WERI-Rb-1 (cell line): Measurements from ENCODE around the gene HLA-F.

Experiments used
- DNase-seq: peaks from one replicate; pipeline ENCODE4 v3.0.0-alpha.2; 2020
- H3K27ac ChIP-seq: fragments of 250-450 bp; sonication (Bioruptor Pico); 2 replicates; pipeline ENCODE4 v1.5.1; 2020; ENCODE audit warnings: mild to moderate bottlenecking, moderate library complexity
- H3K27me3 ChIP-seq: fragments of 250-450 bp; sonication (Bioruptor Pico); 2 replicates; pipeline ENCODE4 v1.5.1; 2021; ENCODE audit warnings: mild to moderate bottlenecking, low read depth, moderate library complexity; ENCODE audit not compliant: insufficient read depth, severe bottlenecking
- H3K36me3 ChIP-seq: fragments of 250-450 bp; sonication (Bioruptor Pico); 2 replicates; pipeline ENCODE4 v1.5.1; 2020; ENCODE audit warnings: mild to moderate bottlenecking, moderate library complexity
- H3K4me3 ChIP-seq: 2 replicates; pipeline ENCODE4 v1.5.1; 2011; ENCODE audit warnings: low read depth, mild to moderate bottlenecking, control low read depth, low read length
- H3K9me3 ChIP-seq: fragments of 250-450 bp; sonication (Bioruptor Pico); 2 replicates; pipeline ENCODE4 v1.5.1; 2021; ENCODE audit warnings: mild to moderate bottlenecking, moderate library complexity; ENCODE audit not compliant: severe bottlenecking
- TF ChIP-seq, protein P1 (sequence below): IDR thresholded peaks from 2 replicates; pipeline ENCODE4 v1.5.1; 2011; ENCODE audit warnings: low read depth, mild to moderate bottlenecking, control low read depth, inconsistent platforms, low read length

Gene HLA-F

GRCh38 chr6:29726571-29727194, 3.4 kb downstream of the HLA-F start:
- TF ChIP-seq, protein P1, sequence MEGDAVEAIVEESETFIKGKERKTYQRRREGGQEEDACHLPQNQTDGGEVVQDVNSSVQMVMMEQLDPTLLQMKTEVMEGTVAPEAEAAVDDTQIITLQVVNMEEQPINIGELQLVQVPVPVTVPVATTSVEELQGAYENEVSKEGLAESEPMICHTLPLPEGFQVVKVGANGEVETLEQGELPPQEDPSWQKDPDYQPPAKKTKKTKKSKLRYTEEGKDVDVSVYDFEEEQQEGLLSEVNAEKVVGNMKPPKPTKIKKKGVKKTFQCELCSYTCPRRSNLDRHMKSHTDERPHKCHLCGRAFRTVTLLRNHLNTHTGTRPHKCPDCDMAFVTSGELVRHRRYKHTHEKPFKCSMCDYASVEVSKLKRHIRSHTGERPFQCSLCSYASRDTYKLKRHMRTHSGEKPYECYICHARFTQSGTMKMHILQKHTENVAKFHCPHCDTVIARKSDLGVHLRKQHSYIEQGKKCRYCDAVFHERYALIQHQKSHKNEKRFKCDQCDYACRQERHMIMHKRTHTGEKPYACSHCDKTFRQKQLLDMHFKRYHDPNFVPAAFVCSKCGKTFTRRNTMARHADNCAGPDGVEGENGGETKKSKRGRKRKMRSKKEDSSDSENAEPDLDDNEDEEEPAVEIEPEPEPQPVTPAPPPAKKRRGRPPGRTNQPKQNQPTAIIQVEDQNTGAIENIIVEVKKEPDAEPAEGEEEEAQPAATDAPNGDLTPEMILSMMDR: no peak
- DNase-seq: no peak
- no peaks in the 10 kb centered on the region for H3K27me3 ChIP-seq
- H3K36me3 ChIP-seq: no peaks in the 10 kb centered on the region
- H3K9me3 ChIP-seq: no peaks in the 10 kb centered on the region
- no peak overlapping the region for H3K4me3 ChIP-seq
- no peak overlapping the region for H3K27ac ChIP-seq

DNA sequence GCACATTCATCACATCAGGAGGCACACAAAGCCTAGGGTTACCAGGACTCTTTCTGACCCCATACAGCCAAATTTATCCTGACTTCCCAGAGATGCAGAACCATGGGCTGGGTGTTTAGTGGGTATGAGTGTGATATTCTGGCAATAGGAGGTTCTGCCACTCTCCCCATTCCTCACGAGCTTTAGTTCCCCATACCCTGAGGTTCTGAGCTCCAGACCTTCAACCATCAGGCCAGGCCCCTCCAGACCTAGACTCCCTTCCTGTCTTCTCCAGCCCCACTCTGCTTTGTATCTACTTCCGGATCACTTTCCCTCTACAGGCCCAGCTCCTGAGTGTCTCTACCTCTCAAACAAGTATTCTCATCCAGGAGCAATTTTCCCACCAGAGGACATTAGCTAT, 4.4 kb downstream of the HLA-F start:
- TF ChIP-seq, protein P1: no peak

DNA sequence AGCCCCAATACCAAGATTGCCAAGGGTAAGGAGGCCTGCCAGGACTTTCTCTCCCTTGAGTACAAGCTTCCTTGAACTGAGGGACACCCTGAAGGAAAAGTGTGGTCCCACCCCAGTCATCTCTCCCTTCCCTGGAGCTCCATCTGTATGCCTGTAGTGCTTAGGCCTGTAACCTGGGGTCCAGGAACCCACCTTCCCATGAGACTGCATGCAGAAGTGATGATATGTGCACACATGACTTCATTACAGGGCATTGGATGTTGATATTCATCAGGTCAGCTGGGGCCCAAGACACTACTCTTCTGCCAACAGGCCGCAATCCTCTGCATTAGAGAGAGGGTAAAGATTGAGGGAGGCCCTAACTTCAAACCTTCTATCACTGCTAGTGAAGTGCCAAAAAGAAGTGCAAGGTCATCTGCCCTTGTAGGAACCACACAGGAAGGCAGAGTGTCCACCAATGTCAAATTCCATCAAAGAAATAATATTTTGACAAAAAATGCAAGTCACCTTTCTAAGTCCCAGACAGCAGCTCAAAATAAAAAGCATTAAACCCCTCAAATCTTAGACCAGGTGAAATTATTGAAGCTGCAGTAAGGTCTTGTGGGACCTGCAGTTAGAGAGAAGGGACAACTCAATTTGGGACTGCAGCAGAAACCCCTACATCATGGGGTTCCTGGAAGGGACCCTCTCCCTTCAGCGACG, 5.1 kb downstream of the HLA-F start:
- DNase-seq: no peak
- Histone ChIP-seq H3K27ac (no peak overlapping the region), H3K36me3 (no peaks in the 10 kb centered on the region), H3K4me3 (no peak overlapping the region), H3K27me3 (no peaks in the 10 kb centered on the region), H3K9me3 (no peaks in the 10 kb centered on the region)
- TF ChIP-seq, protein P1: no peak

More for the DNA sequence above, 4.4 kb downstream of the HLA-F start:
- H3K36me3 ChIP-seq: no peaks in the 10 kb centered on the region
- H3K27ac ChIP-seq: no peak overlapping the region
- H3K4me3 ChIP-seq: no peak overlapping the region
- no peaks in the 10 kb centered on the region for H3K27me3 ChIP-seq
- no peaks in the 10 kb centered on the region for H3K9me3 ChIP-seq
- DNase-seq: no peak

DNA sequence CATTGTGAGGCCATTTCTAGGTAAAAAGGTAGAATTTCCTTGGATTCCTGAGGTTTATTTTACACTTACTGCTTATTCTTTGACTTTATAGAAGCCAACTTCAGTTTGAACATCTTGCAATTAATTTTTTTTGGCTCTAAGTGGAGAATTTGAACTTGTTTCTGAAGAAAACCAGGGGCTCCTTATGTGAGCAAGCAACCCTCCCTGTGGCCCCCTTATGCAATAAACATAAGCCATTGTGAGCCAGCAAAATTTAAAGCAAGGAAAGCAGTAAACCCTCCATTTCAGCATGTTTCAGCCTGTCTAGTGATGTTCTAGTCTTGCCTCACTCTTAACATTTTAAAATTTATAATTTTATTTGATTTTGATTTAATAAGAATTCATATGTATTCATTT, 5.6 kb downstream of the HLA-F start:
- Histone ChIP-seq H3K36me3 (no peaks in the 10 kb centered on the region), H3K27me3 (no peaks in the 10 kb centered on the region), H3K4me3 (no peak overlapping the region), H3K27ac (no peak overlapping the region), H3K9me3 (no peaks in the 10 kb centered on the region)
- TF ChIP-seq, protein P1: no peak
- no peak for DNase-seq

- Histone ChIP-seq H3K36me3 (no peaks in the 10 kb centered on the region), H3K9me3 (no peaks in the 10 kb centered on the region), H3K27me3 (no peaks in the 10 kb centered on the region), H3K4me3 (no peak overlapping the region), H3K27ac (no peak overlapping the region)
- TF ChIP-seq, protein P1: no peak
- no peak for DNase-seq
Observed at GRCh38 chr6:29729774-29730328, 6.6 kb downstream of the HLA-F start.
